ENCODE measurements around the gene GSTA4.

Gene GSTA4, protein sequence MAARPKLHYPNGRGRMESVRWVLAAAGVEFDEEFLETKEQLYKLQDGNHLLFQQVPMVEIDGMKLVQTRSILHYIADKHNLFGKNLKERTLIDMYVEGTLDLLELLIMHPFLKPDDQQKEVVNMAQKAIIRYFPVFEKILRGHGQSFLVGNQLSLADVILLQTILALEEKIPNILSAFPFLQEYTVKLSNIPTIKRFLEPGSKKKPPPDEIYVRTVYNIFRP

DNA sequence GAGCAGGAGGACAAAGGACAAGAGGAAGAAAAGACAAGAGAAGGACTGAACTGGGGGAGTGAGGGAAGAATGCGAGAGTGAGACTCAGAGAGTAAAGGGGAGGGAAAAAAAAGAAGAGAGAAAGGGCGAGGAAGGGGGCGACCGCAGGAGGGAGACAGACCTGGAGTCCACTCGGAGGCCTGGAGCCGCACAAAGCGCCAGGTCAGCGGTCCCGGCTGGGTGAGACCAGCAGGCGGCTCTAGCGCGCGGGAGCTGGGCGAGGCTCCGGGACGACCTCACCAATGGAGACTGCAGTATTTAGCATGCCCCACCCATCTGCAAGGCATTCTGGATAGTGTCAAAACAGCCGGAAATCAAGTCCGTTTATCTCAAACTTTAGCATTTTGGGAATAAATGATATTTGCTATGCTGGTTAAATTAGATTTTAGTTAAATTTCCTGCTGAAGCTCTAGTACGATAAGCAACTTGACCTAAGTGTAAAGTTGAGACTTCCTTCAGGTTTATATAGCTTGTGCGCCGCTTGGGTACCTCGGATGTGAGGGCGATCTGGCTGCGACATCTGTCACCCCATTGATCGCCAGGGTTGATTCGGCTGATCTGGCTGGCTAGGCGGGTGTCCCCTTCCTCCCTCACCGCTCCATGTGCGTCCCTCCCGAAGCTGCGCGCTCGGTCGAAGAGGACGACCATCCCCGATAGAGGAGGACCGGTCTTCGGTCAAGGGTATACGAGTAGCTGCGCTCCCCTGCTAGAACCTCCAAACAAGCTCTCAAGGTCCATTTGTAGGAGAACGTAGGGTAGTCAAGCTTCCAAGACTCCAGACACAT lies at the start of gene GSTA4:
Gene GSTA4 (minus strand): TSS at position 196 of the 824 bp plus-strand sequence. CDS start 1,041 bp downstream, outside the sequence.
- DNase-seq: peak; percentile 96

GRCh38 chr6:53044572-53044971 lies 49.5 kb upstream of the GSTA4 start:
- no peak for DNase-seq

- DNase-seq: no peak
These were observed 49.0 kb upstream of the GSTA4 start for GRCh38 chr6:53044071-53044470.

DNA sequence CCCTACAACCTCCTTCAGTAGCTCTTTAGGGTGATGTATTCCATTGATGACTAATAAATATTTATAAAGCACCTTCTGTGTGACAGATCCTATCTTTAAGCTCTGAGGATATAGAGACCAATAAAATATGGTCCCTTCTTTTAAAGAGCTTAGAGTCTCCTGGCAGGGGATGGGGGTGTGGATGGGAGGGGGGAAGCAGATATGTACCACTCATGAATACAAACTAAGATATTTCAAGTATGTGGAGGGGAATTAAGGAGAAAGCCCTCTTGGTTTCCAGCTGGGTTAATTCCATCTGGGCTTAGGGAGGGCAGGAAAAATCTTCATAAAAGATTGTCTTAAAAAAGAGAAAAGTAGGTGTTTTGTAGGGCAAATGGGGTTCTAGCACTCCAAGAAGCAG lies 48.5 kb upstream of the GSTA4 start:
- DNase-seq: no peak

DNA sequence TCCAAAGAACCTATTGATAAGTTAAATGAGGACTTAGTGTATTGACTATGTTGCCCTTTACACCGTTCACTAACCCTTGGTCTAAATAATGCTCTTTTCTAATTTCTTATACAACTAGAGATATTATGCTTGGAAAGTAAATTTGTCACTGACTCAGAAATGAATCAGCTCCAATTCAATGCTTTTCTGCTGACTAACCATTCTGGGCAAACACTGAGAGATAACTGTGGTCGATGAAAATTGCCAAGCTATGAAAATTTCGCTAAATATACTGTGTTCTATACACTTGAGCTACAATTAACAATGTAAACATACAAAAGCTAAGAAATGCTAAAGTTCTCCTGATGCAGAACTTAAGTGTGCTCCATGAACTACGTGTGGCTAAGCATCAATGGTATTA lies 47.0 kb upstream of the GSTA4 start:
- no peak for DNase-seq

GRCh38 chr6:53041356-53041755 lies 46.3 kb upstream of the GSTA4 start:
- DNase-seq: no peak

DNA sequence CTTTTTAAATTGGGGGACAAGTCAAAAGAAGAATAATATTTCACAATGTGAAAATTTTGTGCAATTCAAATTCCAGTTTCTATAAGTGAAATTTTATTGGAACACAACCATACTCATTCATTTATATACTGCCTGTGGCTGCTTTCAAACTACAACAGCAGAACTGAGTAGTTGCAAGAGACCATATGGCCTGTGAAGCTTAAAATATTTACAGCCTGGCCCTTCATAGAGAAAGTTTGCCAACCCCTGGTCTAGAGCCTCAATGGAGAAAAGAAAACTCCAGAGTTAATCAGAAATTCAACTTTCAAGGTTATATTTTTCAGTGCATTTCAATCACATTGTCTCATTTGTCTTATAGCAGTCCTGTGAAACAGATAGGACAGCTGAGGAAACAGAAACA lies 43.5 kb upstream of the GSTA4 start:
- DNase-seq: no peak

DNA sequence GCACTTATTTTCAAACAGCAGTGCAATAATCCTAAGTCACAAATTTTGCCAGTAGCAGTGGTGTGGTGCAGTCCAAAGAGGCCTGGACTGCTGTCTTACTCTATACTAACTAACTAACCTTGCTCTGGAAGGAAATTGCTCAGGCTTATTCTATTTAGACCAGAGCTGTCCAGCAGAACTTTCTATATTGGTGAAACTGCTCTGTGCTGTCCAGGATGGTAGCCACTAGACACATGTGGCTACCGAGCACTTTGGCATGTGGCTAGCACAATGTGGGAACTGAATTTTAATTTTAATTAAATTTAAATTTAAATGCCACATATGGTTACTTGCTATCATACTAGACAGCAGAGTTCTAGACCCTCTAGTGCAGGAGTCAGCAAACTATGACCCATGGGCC lies 43.1 kb upstream of the GSTA4 start:
- no peak for DNase-seq

DNA sequence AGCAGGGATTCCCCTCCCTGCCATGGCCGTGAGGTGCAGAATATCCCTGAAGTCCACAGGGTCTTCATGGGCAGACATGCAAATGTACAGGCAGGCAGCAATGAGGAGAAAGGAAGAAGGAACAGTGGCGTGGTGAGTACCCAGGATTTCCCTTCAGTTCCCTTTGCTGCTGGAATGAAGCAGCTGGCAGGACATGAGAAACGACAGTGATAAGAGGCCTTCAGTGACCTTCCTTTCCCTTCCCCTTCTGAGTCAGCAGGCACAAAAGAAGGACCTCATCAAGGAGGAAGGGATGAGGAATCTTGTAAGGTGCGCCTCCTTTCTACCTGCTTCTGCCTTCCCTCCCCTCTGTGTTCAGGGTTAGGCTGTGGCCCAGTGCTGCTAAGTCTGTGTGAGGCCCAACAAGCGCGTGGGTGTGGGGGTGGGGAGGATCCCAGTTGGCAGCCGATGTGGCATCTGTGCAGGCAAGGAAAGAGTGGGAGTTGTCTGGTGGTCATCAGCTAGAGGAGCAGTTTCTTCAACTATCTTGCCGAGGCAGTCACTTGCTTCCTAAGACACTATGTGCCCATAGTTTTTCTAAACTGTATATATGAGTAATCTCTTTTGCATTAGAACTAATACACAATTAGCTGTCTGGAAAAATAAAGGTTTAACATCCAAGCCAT lies 40.6 kb upstream of the GSTA4 start:
- no peak for DNase-seq

- no peak for DNase-seq
These were observed 38.7 kb upstream of the GSTA4 start for GRCh38 chr6:53033764-53034163.

DNA sequence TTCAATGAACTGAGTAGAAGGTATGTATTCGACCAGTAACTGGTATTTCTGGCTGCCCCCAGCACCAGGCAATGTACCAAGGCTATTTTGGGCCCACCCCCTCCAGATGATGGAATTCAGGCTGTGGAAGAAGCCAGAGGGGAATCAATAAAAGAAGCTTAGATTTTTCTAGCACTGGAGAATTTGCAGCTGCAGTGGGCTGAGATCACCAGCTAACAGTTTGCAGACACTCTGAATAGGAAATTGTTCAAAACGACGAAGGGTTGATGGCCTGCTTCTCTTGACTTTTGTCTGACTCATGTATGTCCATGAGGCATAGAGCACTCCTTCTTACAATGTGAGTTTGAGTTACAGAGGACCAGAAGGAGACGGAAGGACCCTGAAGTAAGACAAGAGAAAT lies 37.8 kb upstream of the GSTA4 start:
- no peak for DNase-seq

DNA sequence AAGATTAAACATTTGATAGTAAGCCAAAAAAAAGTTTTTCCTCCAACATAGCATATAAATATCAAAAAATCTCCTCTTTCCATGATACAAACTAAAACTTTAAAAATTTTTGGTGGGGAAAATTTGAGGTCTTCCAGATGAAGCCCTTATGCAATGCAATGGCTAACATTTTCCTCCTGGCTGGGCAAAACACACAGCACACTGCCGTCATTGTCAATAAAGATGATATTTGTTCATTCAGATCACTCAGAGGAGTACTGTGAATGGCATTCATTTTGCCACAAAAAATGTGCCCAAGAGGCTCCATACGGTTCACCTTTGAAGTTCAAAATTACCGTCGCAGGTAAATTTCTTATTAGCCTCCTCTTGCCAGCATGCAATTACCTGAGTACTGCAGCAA lies 36.2 kb upstream of the GSTA4 start:
- DNase-seq: no peak

- no peak for DNase-seq
These were observed 34.7 kb upstream of the GSTA4 start for GRCh38 chr6:53029761-53030160.

GRCh38 chr6:53029257-53029656 lies 34.2 kb upstream of the GSTA4 start:
- no peak for DNase-seq

- no peak for DNase-seq
These were observed 33.4 kb upstream of the GSTA4 start for GRCh38 chr6:53028467-53028866.

DNA sequence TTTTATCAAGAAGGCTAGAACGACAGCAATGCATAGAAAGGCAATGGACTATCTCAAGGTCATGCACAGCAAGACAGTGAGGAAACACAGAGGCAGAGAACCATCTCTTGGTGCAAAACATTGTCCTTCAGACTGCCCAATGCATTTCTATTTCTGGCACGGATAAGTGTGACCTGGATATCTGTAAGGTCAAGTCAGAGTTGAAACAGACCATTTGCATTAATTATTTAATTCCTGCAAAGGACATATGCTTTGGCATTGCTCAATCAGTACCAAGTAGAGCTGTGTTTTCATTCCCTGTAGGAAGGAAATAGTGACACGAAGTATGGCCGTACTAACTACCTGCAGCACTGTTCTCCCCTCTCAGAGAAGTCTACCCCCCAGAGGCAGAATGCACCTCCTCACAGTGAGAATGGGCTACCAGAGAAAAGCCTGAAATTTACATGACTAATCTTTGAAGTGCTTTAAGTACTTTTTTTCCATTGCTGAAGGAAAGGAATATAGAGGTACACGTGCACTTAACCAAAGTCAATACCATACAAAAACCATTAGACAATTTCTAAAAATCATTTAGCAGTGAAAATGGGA lies 32.1 kb upstream of the GSTA4 start:
- no peak for DNase-seq

GRCh38 chr6:53026526-53026925 lies 31.4 kb upstream of the GSTA4 start:
- no peak for DNase-seq

- no peak for DNase-seq
These were observed 28.2 kb upstream of the GSTA4 start for GRCh38 chr6:53023323-53023722.

DNA sequence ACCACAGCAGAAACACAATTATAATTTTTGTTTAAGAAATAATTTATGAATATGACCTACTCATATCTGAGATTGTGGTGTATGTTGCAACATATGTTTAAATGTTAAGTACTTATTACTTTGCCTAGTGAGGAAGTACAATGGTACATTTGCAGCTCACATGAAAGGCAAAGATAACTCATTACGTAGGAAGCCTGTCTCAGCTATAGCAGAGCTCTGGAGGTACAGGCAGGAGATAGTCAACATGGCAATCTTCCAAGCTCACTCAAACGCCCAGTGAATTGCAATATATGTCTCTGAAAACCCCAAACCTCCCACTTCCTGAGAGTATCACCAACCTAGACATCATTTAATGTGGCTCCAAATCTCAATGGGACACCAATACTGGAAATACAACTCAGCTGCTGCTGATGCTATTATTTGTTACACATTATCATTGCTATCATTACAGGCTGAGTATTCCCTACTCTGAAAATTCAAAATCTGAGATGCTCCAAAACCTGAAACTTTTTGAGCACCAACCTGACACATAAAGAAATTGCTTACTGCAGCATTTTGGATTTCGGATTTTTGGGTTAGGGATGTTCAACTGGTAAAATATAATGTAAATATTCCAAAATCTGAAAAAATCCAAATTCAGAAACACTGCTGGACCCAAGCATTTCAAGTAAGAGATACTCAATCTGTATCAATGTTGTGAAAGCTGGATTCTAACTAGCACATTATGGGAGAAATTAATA lies 25.1 kb upstream of the GSTA4 start:
- DNase-seq: no peak

DNA sequence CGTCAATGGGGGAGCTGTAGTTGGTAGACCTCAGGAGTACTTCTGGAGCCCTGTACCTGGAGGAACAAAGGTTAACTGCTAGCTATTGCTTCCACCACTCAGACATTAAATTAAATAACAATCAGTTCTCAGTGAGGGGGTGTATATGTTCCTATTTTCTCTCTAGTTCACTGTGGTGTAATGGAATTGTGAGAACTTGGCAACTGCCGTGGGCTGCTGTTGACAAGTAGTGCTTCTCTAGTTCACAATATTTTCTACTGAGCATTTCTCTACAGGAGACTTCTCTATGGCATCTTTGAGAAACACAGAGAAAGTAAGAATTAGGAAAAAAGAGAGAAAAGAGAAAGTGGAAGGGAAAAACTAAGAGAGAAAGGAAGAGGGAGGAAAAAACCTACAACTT lies 23.4 kb upstream of the GSTA4 start:
- DNase-seq: no peak

- DNase-seq: no peak
These were observed 20.4 kb upstream of the GSTA4 start for GRCh38 chr6:53015486-53015885.

GRCh38 chr6:53014744-53015143 lies 19.7 kb upstream of the GSTA4 start:
- no peak for DNase-seq

- no peak for DNase-seq
These were observed 19.0 kb upstream of the GSTA4 start for GRCh38 chr6:53014063-53014462.

All from T1000 (cell line).